B cell (primary cell): ENCODE measurements around the gene GATM. TPM values are rescaled to one million over a fixed set of nuclear protein-coding genes. Genes with fewer than 3 reads are reported as not detected.

Experiments
- ATAC-seq: fragments of 200-7000 bp; cut with Tn5 transposase; one replicate; pipeline ENCODE4 v1.10.0; 2021; ENCODE audit warnings: low read depth, mild to moderate bottlenecking, moderate number of reproducible peaks, moderate library complexity
- CTCF ChIA-PET: fragments of 350-600 bp; sonication (Branson Sonifier 250); formaldehyde crosslinking; loops from one replicate; lab custom pipeline; 2021; ENCODE audit warnings: antibody characterized with exemption, inconsistent platforms; lab: Charles Lee
- POLR2A ChIA-PET: fragments of 350-600 bp; sonication (Branson Sonifier 250); formaldehyde crosslinking; loops from one replicate; lab custom pipeline; 2021; ENCODE audit warnings: antibody characterized with exemption; lab: Charles Lee
- DNase-seq: peaks from one replicate; pipeline ENCODE4 v3.0.0; 2013
- H2AFZ ChIP-seq: 2 replicates; pipeline ENCODE4 v1.6.1; 2012; ENCODE audit warnings: mild to moderate bottlenecking, low read depth, low read length; ENCODE audit not compliant: insufficient read depth, poor library complexity, severe bottlenecking
- H3K27ac ChIP-seq, 2 donors: 1 replicate in 1 of 2; 2 replicates in 1 of 2; pipeline ENCODE4 v1.5.1; 2012 to 2013; ENCODE audit warnings: low read length in 2 of 2, mild to moderate bottlenecking in 2 of 2, moderate library complexity in 1 of 2
- H3K27me3 ChIP-seq, 4 experiments: fragments of 200-600 bp in 1 of 4; sonication (generic) in 1 of 4; replicated peaks in 1 of 4; 1 replicate in 2 of 4; 2 replicates in 2 of 4; pipeline versions ENCODE4 v1.6.1 to v1.7.0; 2013 to 2016; ENCODE audit warnings: low read length in 3 of 4, mild to moderate bottlenecking in 2 of 4, mixed read lengths in 1 of 4, moderate library complexity in 1 of 4; ENCODE audit not compliant: insufficient read depth in 4 of 4, control insufficient read depth in 3 of 4; ENCODE audit errors: control extremely low read depth in 1 of 4
- H3K36me3 ChIP-seq, 2 experiments: replicated peaks in 1 of 2; 1 replicate in 1 of 2; 2 replicates in 1 of 2; pipeline versions ENCODE4 v1.6.1 to v1.7.1; 2013; ENCODE audit warnings: low read length in 1 of 2; ENCODE audit not compliant: insufficient read depth in 2 of 2, control insufficient read depth in 1 of 2; ENCODE audit errors: control extremely low read depth in 1 of 2, extremely low read depth in 1 of 2
- H3K4me1 ChIP-seq, 2 donors: fragments of 200-600 bp in 1 of 2; sonication (generic) in 1 of 2; 1 replicate in 1 of 2; 2 replicates in 1 of 2; pipeline versions ENCODE4 v1.5.1 to v1.6.1; 2013 to 2017; ENCODE audit warnings: low read length in 2 of 2; ENCODE audit not compliant: control insufficient read depth in 2 of 2, insufficient read depth in 2 of 2
- H3K4me2 ChIP-seq: replicated peaks from 2 replicates; pipeline ENCODE3; 2012; ENCODE audit warnings: mild to moderate bottlenecking, low read depth, low read length; ENCODE audit not compliant: poor library complexity, severe bottlenecking
- H3K4me3 ChIP-seq, 5 experiments: fragments of 200-600 bp in 1 of 5; sonication (generic) in 1 of 5; 1 replicate in 3 of 5; 2 replicates in 2 of 5; pipeline versions ENCODE4 v1.5.1 to v1.7.0; 2011 to 2016; ENCODE audit warnings: low read length in 4 of 5, mild to moderate bottlenecking in 4 of 5, low read depth in 2 of 5, control low read depth in 1 of 5, moderate library complexity in 1 of 5; ENCODE audit not compliant: insufficient read depth in 1 of 5; ENCODE audit errors: control extremely low read depth in 1 of 5, extremely low read depth in 1 of 5
- H3K79me2 ChIP-seq: fragments of 200-600 bp; sonication (generic); one replicate; pipeline ENCODE4 v1.6.0; 2016; ENCODE audit warnings: low read length; ENCODE audit not compliant: control insufficient read depth, insufficient read depth
- H3K9ac ChIP-seq: fragments of 200-600 bp; sonication (generic); 2 replicates; pipeline ENCODE4 v1.6.1; 2017; ENCODE audit warnings: mild to moderate bottlenecking, low read length, moderate library complexity
- H3K9me3 ChIP-seq, 3 donors: one replicate each; pipeline versions ENCODE4 v1.6.1 to v1.7.1; 2013; ENCODE audit warnings: low read length in 2 of 3; ENCODE audit not compliant: control insufficient read depth in 2 of 3, insufficient read depth in 1 of 3; ENCODE audit errors: control extremely low read depth in 1 of 3
- H4K20me1 ChIP-seq: 2 replicates; pipeline ENCODE4 v1.6.0; 2012; ENCODE audit warnings: mild to moderate bottlenecking, low read length; ENCODE audit not compliant: insufficient read depth, control insufficient read depth, poor library complexity, severe bottlenecking
- H3K27ac Mint-ChIP-seq: one replicate; pipeline ENCODE4 v1.8.0; 2021; ENCODE audit warnings: mixed read lengths
- H3K27me3 Mint-ChIP-seq: one replicate; pipeline ENCODE4 v1.8.0; 2021; ENCODE audit warnings: mixed read lengths
- H3K4me1 Mint-ChIP-seq: one replicate; pipeline ENCODE4 v1.8.0; 2021; ENCODE audit warnings: mixed read lengths
- H3K4me3 Mint-ChIP-seq: one replicate; pipeline ENCODE4 v1.8.0; 2021; ENCODE audit warnings: mixed read lengths
- H3K9me3 Mint-ChIP-seq: one replicate; pipeline ENCODE4 v1.8.0; 2022; ENCODE audit warnings: mixed read lengths; ENCODE audit not compliant: insufficient read depth
- CTCF ChIP-seq: fragments of 200-600 bp; IDR thresholded peaks from one replicate; pipeline ENCODE4 v1.8.0; 2022; ENCODE audit warnings: antibody characterized with exemption, mild to moderate bottlenecking
- EZH2 ChIP-seq: IDR thresholded peaks from 2 replicates; pipeline ENCODE4 v1.6.1; 2012; ENCODE audit warnings: borderline replicate concordance, low read depth, mild to moderate bottlenecking, moderate library complexity, low read length; ENCODE audit not compliant: insufficient read depth, poor library complexity, severe bottlenecking
- WGBS: methylation state at CpG from one replicate; pipeline ENCODE4 v1.1.5; 2013; ENCODE audit warnings: missing lambda C conversion rate; ENCODE audit not compliant: insufficient coverage; 5-methylcytosine and 5-hydroxymethylcytosine counted together
- intact Hi-C: fragments of 100-400 bp; cut with micrococcal nuclease; formaldehyde crosslinking; loops from one replicate; pipeline ENCODE4 v1.10.0; 2022
- polyA plus RNA-seq: library from polyadenylated mRNA; depleted of rRNA; stranded (reverse); fragments of >200 nt; gene quantifications from 2 replicates; pipeline ENCODE4 v1.2.3, GENCODE V29; 2012
- total RNA-seq, 2 donors: library from RNA; stranded (reverse); fragments of 120-200 nt in 1 of 2; gene quantifications; 1 replicate in 1 of 2; 2 replicates in 1 of 2; pipeline versions ENCODE4 v1.2.3 to v1.2.4, GENCODE V29; 2013 to 2022

Gene GATM
- total and polyA plus RNA-seq, 2 donors (not counting 1 experiment from before 2014, with no cell fraction given), result 9.6 to 18.2 TPM

GRCh38 chr15:45363334-45363733, 15.0 kb downstream of the GATM start:
- no peaks in the 10 kb centered on the region for H3K9me3 Mint-ChIP-seq
- Histone ChIP-seq H3K4me1 (no peaks in the 10 kb centered on the region), H3K4me2 (no peak overlapping the region), H3K27ac (no peak overlapping the region), H3K79me2 (no peaks in the 10 kb centered on the region), H3K9ac (no peak overlapping the region), H3K4me3 (no peak overlapping the region), H3K9me3 (no peaks in the 10 kb centered on the region), H3K27me3 (no peaks in the 10 kb centered on the region), H3K36me3 (peaks cover 0 to 35% of the 10 kb centered on the region in 2 experiments), H2AFZ (no peak overlapping the region), H4K20me1 (no peaks in the 10 kb centered on the region)
- no CpG with 5 or more reads among the region's 4 CpGs for WGBS
- intact Hi-C loops, result no loop called here
- ChIA-PET CTCF (interaction anchor here (0.6 kb wide), 1 partner anchor 1612 kb away, joined by 5 read pairs; no protein-coding TSS in a partner anchor), POLR2A (no interaction called here)
- H3K4me3 Mint-ChIP-seq, result no peak overlapping the region
- H3K27ac Mint-ChIP-seq, result no peak overlapping the region
- DNase-seq, result no peak
- no peak for ATAC-seq
- H3K27me3 Mint-ChIP-seq, result no peaks in the 10 kb centered on the region
- TF ChIP-seq CTCF, result no peak
- TF ChIP-seq EZH2, result no peak
- no peaks in the 10 kb centered on the region for H3K4me1 Mint-ChIP-seq

- Histone ChIP-seq H3K79me2 (no peaks in the 10 kb centered on the region), H3K27ac (no peak overlapping the region), H3K27me3 (no peaks in the 10 kb centered on the region), H3K4me2 (no peak overlapping the region), H3K4me3 (no peak overlapping the region), H3K9me3 (no peaks in the 10 kb centered on the region), H3K4me1 (no peaks in the 10 kb centered on the region), H2AFZ (no peak overlapping the region), H3K36me3 (peaks cover 0 to 29% of the 10 kb centered on the region in 2 experiments), H3K9ac (no peak overlapping the region), H4K20me1 (no peaks in the 10 kb centered on the region)
- no peak overlapping the region for H3K4me3 Mint-ChIP-seq
- intact Hi-C loops, result no loop called here
- no peaks in the 10 kb centered on the region for H3K9me3 Mint-ChIP-seq
- H3K27ac Mint-ChIP-seq, result no peak overlapping the region
- no peak for ATAC-seq
- H3K27me3 Mint-ChIP-seq, result no peaks in the 10 kb centered on the region
- DNase-seq, result no peak
- TF ChIP-seq CTCF (no peak), EZH2 (no peak)
- ChIA-PET CTCF (interaction anchor here (1.6 kb wide), 1 partner anchor 15 kb away, joined by 4 read pairs; no protein-coding TSS in a partner anchor), POLR2A (no interaction called here)
- no peaks in the 10 kb centered on the region for H3K4me1 Mint-ChIP-seq
Observed at GRCh38 chr15:45362419-45362818, 15.9 kb downstream of the GATM start.
